ENCODE results near the gene GLT1D1.

DNA sequence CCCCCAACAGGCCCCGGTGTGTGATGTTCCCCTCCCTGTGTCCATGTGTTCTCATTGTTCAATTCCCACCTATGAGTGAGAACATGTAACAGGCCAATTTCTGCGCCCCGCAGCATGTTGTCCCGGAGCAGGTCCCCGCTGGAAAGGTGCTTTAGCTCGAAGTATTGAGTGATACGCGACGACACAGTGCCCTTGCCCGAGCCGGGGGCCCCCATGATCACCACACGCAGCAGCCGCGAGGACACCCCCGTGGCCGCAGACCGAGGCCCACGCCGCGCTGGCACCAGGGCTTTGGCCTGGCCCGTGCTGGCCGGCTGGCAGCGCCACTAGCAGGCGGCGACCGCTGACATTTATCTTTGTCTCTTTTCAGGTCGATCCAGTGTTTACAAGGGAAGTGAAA lies 91.7 kb downstream of the GLT1D1 start:
- TF ChIP-seq ESRRG (CRISPR knock-in tag; IDR thresholded peaks at IDR 0.05) (no peak), OSR1 (CRISPR knock-in tag; IDR thresholded peaks at IDR 0.05) (no peak), TSHZ2 (CRISPR knock-in tag; IDR thresholded peaks at IDR 0.05) (no peak), ARNTL (CRISPR knock-in tag; IDR thresholded peaks at IDR 0.05; ENCODE audit: borderline replicate concordance, low read depth) (no peak)
- TF ChIP-seq, protein P1, sequence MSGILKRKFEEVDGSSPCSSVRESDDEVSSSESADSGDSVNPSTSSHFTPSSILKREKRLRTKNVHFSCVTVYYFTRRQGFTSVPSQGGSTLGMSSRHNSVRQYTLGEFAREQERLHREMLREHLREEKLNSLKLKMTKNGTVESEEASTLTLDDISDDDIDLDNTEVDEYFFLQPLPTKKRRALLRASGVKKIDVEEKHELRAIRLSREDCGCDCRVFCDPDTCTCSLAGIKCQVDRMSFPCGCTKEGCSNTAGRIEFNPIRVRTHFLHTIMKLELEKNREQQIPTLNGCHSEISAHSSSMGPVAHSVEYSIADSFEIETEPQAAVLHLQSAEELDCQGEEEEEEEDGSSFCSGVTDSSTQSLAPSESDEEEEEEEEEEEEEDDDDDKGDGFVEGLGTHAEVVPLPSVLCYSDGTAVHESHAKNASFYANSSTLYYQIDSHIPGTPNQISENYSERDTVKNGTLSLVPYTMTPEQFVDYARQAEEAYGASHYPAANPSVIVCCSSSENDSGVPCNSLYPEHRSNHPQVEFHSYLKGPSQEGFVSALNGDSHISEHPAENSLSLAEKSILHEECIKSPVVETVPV (CRISPR knock-in tag; IDR thresholded peaks at IDR 0.05): no peak
